ENCODE measurements around the gene MYCN. TPM values are rescaled to one million over a fixed set of nuclear protein-coding genes. Genes with fewer than 3 reads are reported as not detected.

Gene MYCN
- polyA plus RNA-seq, 1 donor (not counting 4 experiments of a cell fraction or from before 2014, with no cell fraction given), result not detected

DNA sequence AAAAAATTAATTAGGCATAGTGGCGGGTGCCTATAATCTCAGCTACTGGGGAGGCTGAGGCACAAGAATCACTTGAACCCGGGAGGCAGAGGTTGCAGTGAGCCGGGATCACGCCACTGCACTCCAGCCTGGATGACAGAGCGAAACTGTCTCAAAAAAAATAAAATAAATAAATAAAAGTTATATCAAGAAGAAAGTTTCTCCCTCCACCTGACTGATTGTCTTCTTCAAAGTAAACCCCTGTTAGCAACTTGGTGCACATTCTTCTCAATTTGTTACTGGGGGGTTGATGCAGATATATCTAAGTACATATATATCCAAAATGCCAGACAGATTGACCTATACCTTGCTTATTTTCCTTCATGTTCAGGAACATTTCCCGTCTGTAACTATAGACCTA is 5.2 kb upstream of the MYCN start:
- no peaks in the 10 kb centered on the region for H3K9me1 ChIP-seq (ENCODE audit: control insufficient read depth, extremely low read depth, insufficient read depth, low read length)
- H3K36me3 ChIP-seq (ENCODE audit: control insufficient read depth in 2 of 2, extremely low read depth in 1 of 2, insufficient read depth in 2 of 2, low read length in 2 of 2), result no peaks in the 10 kb centered on the region
- dilution Hi-C loops (cut with MboI; ENCODE audit: extremely low pct_ligation_motif_present, low sequenced_read_pairs), result loop anchor here (25.0 kb wide), 1 partner anchor 577 kb away; no protein-coding TSS in a partner anchor
- H3K4me2 ChIP-seq (ENCODE audit: control insufficient read depth, extremely low read depth, insufficient read depth, low read depth, low read length), result no peak overlapping the region
- FAIRE-seq (no peak), DNase-seq (ENCODE audit: low read depth, low spot score) (no peak)
- H3K4me1 ChIP-seq (ENCODE audit: control insufficient read depth, extremely low read depth, insufficient read depth, low read length), result peaks cover 2% of the 10 kb centered on the region
- H2AFZ ChIP-seq (ENCODE audit: control insufficient read depth, low read length), result no peak overlapping the region
- no peaks in the 10 kb centered on the region for H3K79me2 ChIP-seq (ENCODE audit: control insufficient read depth, insufficient read depth, low read length)
- TF ChIP-seq, protein P1, sequence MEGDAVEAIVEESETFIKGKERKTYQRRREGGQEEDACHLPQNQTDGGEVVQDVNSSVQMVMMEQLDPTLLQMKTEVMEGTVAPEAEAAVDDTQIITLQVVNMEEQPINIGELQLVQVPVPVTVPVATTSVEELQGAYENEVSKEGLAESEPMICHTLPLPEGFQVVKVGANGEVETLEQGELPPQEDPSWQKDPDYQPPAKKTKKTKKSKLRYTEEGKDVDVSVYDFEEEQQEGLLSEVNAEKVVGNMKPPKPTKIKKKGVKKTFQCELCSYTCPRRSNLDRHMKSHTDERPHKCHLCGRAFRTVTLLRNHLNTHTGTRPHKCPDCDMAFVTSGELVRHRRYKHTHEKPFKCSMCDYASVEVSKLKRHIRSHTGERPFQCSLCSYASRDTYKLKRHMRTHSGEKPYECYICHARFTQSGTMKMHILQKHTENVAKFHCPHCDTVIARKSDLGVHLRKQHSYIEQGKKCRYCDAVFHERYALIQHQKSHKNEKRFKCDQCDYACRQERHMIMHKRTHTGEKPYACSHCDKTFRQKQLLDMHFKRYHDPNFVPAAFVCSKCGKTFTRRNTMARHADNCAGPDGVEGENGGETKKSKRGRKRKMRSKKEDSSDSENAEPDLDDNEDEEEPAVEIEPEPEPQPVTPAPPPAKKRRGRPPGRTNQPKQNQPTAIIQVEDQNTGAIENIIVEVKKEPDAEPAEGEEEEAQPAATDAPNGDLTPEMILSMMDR (optimal IDR thresholded peaks at IDR 0.05 in 1 of 3, IDR thresholded peaks at IDR 0.05 in 1 of 3, conservative IDR thresholded peaks at IDR 0.05 in 1 of 3; ENCODE audit: extremely low read depth in 1 of 3, insufficient read depth in 2 of 3, low read length in 3 of 3), result no peak
- no peak for TF ChIP-seq EZH2 (IDR thresholded peaks at IDR 0.05; ENCODE audit: low read length)
- H3K27ac ChIP-seq (ENCODE audit: control insufficient read depth, insufficient read depth, low read length), result no peak overlapping the region
- no peaks in the 10 kb centered on the region for H3K9me3 ChIP-seq (ENCODE audit: control insufficient read depth, low read depth, low read length)
- H3K27me3 ChIP-seq (ENCODE audit: control insufficient read depth, extremely low read depth, insufficient read depth, low read length), result peaks cover 10% of the 10 kb centered on the region
- no peaks in the 10 kb centered on the region for H4K20me1 ChIP-seq (ENCODE audit: control insufficient read depth, extremely low read depth, insufficient read depth, low read length)
- no peak overlapping the region for H3K9ac ChIP-seq (ENCODE audit: control insufficient read depth, extremely low read depth, insufficient read depth, low read length)
- H3K4me3 ChIP-seq (ENCODE audit: control insufficient read depth in 2 of 3, extremely low read depth in 1 of 3, insufficient read depth in 2 of 3, low read depth in 1 of 3, low read length in 3 of 3), result no peak overlapping the region

DNA sequence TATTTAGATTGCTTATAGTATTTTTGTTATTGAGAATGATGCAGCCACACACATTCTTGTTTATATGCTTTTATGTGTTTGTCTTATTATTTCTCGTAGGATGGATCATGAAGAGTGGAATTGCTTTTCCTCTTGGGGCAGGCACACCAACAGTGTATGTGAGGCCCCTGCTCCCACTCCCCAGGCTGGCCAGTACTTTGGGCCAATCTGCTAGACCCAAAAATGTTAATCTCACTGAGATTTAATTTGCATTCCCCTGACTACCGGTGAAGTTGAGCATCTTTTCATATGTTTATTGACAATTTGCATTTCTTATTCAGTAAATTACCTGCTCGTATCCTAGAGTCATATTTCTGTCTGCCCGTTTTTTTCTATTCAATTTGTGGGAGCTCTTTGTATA is 4.7 kb upstream of the MYCN start:
- H3K79me2 ChIP-seq (ENCODE audit: control insufficient read depth, insufficient read depth, low read length), result no peaks in the 10 kb centered on the region
- H2AFZ ChIP-seq (ENCODE audit: control insufficient read depth, low read length), result no peak overlapping the region
- H4K20me1 ChIP-seq (ENCODE audit: control insufficient read depth, extremely low read depth, insufficient read depth, low read length), result no peaks in the 10 kb centered on the region
- H3K27me3 ChIP-seq (ENCODE audit: control insufficient read depth, extremely low read depth, insufficient read depth, low read length), result peaks cover 15% of the 10 kb centered on the region
- peaks cover 2% of the 10 kb centered on the region for H3K4me1 ChIP-seq (ENCODE audit: control insufficient read depth, extremely low read depth, insufficient read depth, low read length)
- no peaks in the 10 kb centered on the region for H3K9me1 ChIP-seq (ENCODE audit: control insufficient read depth, extremely low read depth, insufficient read depth, low read length)
- no peak overlapping the region for H3K9ac ChIP-seq (ENCODE audit: control insufficient read depth, extremely low read depth, insufficient read depth, low read length)
- no peaks in the 10 kb centered on the region for H3K36me3 ChIP-seq (ENCODE audit: control insufficient read depth in 2 of 2, extremely low read depth in 1 of 2, insufficient read depth in 2 of 2, low read length in 2 of 2)
- dilution Hi-C loops (cut with MboI; ENCODE audit: extremely low pct_ligation_motif_present, low sequenced_read_pairs), result loop anchor here (25.0 kb wide), 1 partner anchor 577 kb away; no protein-coding TSS in a partner anchor
- H3K4me2 ChIP-seq (ENCODE audit: control insufficient read depth, extremely low read depth, insufficient read depth, low read depth, low read length), result no peak overlapping the region
- no peak overlapping the region for H3K4me3 ChIP-seq (ENCODE audit: control insufficient read depth in 2 of 3, extremely low read depth in 1 of 3, insufficient read depth in 2 of 3, low read depth in 1 of 3, low read length in 3 of 3)
- H3K27ac ChIP-seq (ENCODE audit: control insufficient read depth, insufficient read depth, low read length), result no peak overlapping the region
- DNase-seq (ENCODE audit: low read depth, low spot score) (no peak), FAIRE-seq (no peak)
- H3K9me3 ChIP-seq (ENCODE audit: control insufficient read depth, low read depth, low read length), result no peaks in the 10 kb centered on the region
- TF ChIP-seq, protein P1 (optimal IDR thresholded peaks at IDR 0.05 in 1 of 3, IDR thresholded peaks at IDR 0.05 in 1 of 3, conservative IDR thresholded peaks at IDR 0.05 in 1 of 3; ENCODE audit: extremely low read depth in 1 of 3, insufficient read depth in 2 of 3, low read length in 3 of 3), result no peak
- TF ChIP-seq EZH2 (IDR thresholded peaks at IDR 0.05; ENCODE audit: low read length), result no peak

Data from keratinocyte (primary cell).